Placental pericyte (primary cell): Measurements from ENCODE around the gene AMZ2. TPM values are rescaled to one million over a fixed set of nuclear protein-coding genes. Genes with fewer than 3 reads are reported as not detected.

Source experiments
- total RNA-seq: library from RNA; depleted of rRNA; stranded (reverse); fragments of >200 nt; gene quantifications from 2 replicates; pipeline ENCODE4 v1.2.3, GENCODE V29; 2012

The AMZ2 gene
- total RNA-seq = 51.6 and 71.6 TPM in 2 replicates

GRCh38 chr17:68247445-68248198 lies at the start of gene AMZ2:
Gene AMZ2, plus strand, starts transcription at chr17:68248043. Its CDS starts 2,145 bp downstream, at chr17:68250188.

GRCh38 chr17:68290955-68291835 lies 43.4 kb downstream of the AMZ2 start, which contains the start of the genes ARSG and SLC16A6:
Gene ARSG, plus strand, starts transcription at chr17:68291495. Its CDS starts 15,999 bp downstream, at chr17:68307494.
Gene SLC16A6, minus strand, starts transcription at chr17:68291127. Its CDS starts 12,807 bp downstream, at chr17:68278320.

Other genes with a start within 250 kb of the AMZ2 start
- 71.3 and 354 TPM in 2 replicates for gene KPNA2, start 212.3 kb upstream of the AMZ2 start, total RNA-seq
- gene SLC16A6, start 43.1 kb downstream of the AMZ2 start, total RNA-seq = 4.2 and 122 TPM in 2 replicates
- gene ARSG, start 43.5 kb downstream of the AMZ2 start, total RNA-seq = 1.5 and 13.7 TPM in 2 replicates
- 113 and 349 TPM in 2 replicates for gene WIPI1, start 209.5 kb downstream of the AMZ2 start, total RNA-seq